OCI-LY7 (cell line): ENCODE measurements around the gene PRRG2. TPM values are rescaled to one million over a fixed set of nuclear protein-coding genes. Genes with fewer than 3 reads are reported as not detected.
A peak's percentile ranks its signal among the peaks of the same experiment; 100 is the strongest.

Experiments used
- BruUV-seq: library from RNA; stranded (reverse); fragments of 400-500 nt; replicated peaks from 2 replicates; lab custom pipeline; 2021; lab: Mats Ljungman, UMichigan
- CTCF ChIA-PET: fragments of 300-600 bp; sonication (Branson Sonifier 250); formaldehyde crosslinking; loops from one replicate; lab custom pipeline; 2022; ENCODE audit warnings: antibody characterized with exemption; ENCODE audit not compliant: unreplicated experiment; lab: Charles Lee
- POLR2A ChIA-PET: fragments of 300-600 bp; sonication (Branson Sonifier 250); formaldehyde crosslinking; loops from one replicate; lab custom pipeline; 2022; ENCODE audit warnings: antibody characterized with exemption; lab: Charles Lee
- DNase-seq: peaks from one replicate; pipeline ENCODE4 v3.0.0-alpha.2; 2015; ENCODE audit warnings: low spot score
- H2AFZ ChIP-seq: fragments of 200-600 bp; sonication (generic), shearing (Covaris generic); 2 replicates; pipeline ENCODE4 v1.6.1; 2014; ENCODE audit warnings: mild to moderate bottlenecking, antibody characterized with exemption, low read length, moderate library complexity
- H3K27ac ChIP-seq: fragments of 200-600 bp; sonication (generic); 2 replicates; pipeline ENCODE4 v1.5.1; 2014; ENCODE audit warnings: mixed run types, low read depth, mild to moderate bottlenecking, moderate library complexity, low read length, inconsistent platforms; ENCODE audit not compliant: poor library complexity, severe bottlenecking
- H3K36me3 ChIP-seq: fragments of 200-600 bp; sonication (generic); 2 replicates; pipeline ENCODE4 v1.6.1; 2014; ENCODE audit warnings: mild to moderate bottlenecking, antibody characterized with exemption, low read length, moderate library complexity, mixed read lengths; ENCODE audit not compliant: insufficient read depth
- H3K4me1 ChIP-seq: fragments of 200-600 bp; sonication (generic); 2 replicates; pipeline ENCODE4 v1.5.1; 2014; ENCODE audit warnings: mild to moderate bottlenecking, low read length; ENCODE audit not compliant: insufficient read depth, poor library complexity, severe bottlenecking
- H3K4me2 ChIP-seq: fragments of 200-600 bp; sonication (generic); 2 replicates; pipeline ENCODE4 v1.6.1; 2014; ENCODE audit warnings: mild to moderate bottlenecking, low read length
- H3K4me3 ChIP-seq: fragments of 200-600 bp; sonication (generic); 2 replicates; pipeline ENCODE4 v1.5.1; 2014; ENCODE audit warnings: mild to moderate bottlenecking, low read depth, low read length; ENCODE audit not compliant: poor library complexity, severe bottlenecking
- H3K79me2 ChIP-seq: fragments of 200-600 bp; sonication (generic); 2 replicates; pipeline ENCODE4 v1.6.1; 2016; ENCODE audit warnings: low read depth, mild to moderate bottlenecking, low read length, moderate library complexity, mixed read lengths; ENCODE audit not compliant: insufficient read depth
- H3K9me2 ChIP-seq: fragments of 200-600 bp; sonication (generic); 2 replicates; pipeline ENCODE4 v1.6.1; 2016; ENCODE audit warnings: mild to moderate bottlenecking, low read length, mixed read lengths; ENCODE audit not compliant: insufficient read depth
- H3K9me3 ChIP-seq: fragments of 200-600 bp; sonication (generic); 2 replicates; pipeline ENCODE4 v1.6.1; 2014; ENCODE audit warnings: mild to moderate bottlenecking, mixed run types, low read length, mixed read lengths
- H4K20me1 ChIP-seq: fragments of 200-600 bp; sonication (generic); 2 replicates; pipeline ENCODE4 v1.6.1; 2014; ENCODE audit warnings: mild to moderate bottlenecking, antibody characterized with exemption, low read length, moderate library complexity, mixed read lengths; ENCODE audit not compliant: insufficient read depth
- EZH2phosphoT487 ChIP-seq: fragments of 200-600 bp; sonication (generic); IDR thresholded peaks from 2 replicates; pipeline ENCODE4 v1.6.1; 2018; ENCODE audit warnings: low read depth, borderline replicate concordance, mild to moderate bottlenecking, mixed run types, antibody characterized with exemption, low read length, moderate library complexity, mixed read lengths
- intact Hi-C: fragments of 100-400 bp; cut with micrococcal nuclease; formaldehyde crosslinking; loops from one replicate; pipeline ENCODE4 v1.10.0; 2022; ENCODE audit not compliant: unreplicated experiment
- total RNA-seq, 2 experiments: library from RNA; depleted of rRNA in 1 of 2; stranded (reverse); fragments of >200 nt in 1 of 2; shearing (Covaris generic) in 1 of 2; gene quantifications; 2 replicates each; pipeline ENCODE4 v1.2.3, GENCODE V29; 2014 to 2022
- TF ChIP-seq, protein P1 (sequence below): fragments of 200-600 bp; sonication (generic); conservative IDR thresholded peaks from 2 replicates; pipeline ENCODE4 v1.5.1; 2014; ENCODE audit warnings: mild to moderate bottlenecking, antibody characterized with exemption, low read length, moderate library complexity, mixed read lengths

The PRRG2 gene
- total RNA-seq, 2 experiments from 2014 or later = 2.4 to 2.7 TPM

DNA sequence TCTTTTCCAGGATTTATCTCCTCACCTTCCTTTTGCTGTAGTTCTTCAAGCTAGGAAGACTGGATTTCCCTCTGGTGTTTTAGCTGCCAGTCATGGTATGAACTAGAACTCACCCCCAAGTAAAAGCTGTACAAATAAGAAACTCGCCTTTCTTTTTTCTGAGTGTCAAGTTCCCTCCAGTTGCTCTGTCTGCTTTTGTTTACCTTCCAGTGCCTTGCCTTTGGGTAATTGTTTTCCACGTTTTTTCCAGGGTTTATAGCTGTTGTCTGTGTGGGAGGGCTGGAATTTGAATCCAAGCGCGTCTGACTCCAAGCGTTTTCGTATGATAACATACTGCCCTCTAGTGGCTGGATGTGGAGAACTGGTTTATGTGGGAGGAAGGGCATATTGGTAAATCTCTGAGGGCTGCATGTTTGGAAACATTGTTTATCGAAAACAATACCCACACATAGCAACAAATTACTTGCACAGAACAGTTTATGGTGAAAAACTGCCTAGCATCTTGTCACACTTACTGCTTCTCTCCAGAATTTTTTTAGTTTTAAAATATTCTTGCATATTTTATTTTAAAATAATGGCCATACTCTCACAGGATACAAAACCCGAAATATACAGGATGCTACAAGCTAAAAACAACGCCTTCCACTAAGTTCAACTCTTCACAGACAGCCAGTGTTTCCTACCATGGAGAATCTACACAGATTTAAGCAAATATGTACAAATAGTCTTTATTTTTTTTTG is 34.1 kb upstream of the PRRG2 start:
- peaks cover 5% of the 10 kb centered on the region for H3K4me1 ChIP-seq
- H3K79me2 ChIP-seq = no peaks in the 10 kb centered on the region
- H3K27ac ChIP-seq = no peak overlapping the region
- no TSS peak for BruUV-seq
- DNase-seq = peak; percentile 84
- no peak overlapping the region for H3K4me3 ChIP-seq
- H3K4me2 ChIP-seq = peak overlapping the region; percentile 45; the same call in 1 of the 2 replicates
- intact Hi-C loops = loop anchor here (1.0 to 2.0 kb wide), 2 partner anchors 24 to 41 kb away; no protein-coding TSS in a partner anchor
- ChIA-PET CTCF (interaction anchor here (1.4 kb wide), 2 partner anchors 16 to 93 kb away, joined by 3 to 5 read pairs; partner anchors contain the start of gene RRAS), POLR2A (interaction anchor here (0.5 to 1.1 kb wide), 3 partner anchors 9 to 41 kb away, joined by 3 to 6 read pairs (median 5); no protein-coding TSS in a partner anchor)
- no peaks in the 10 kb centered on the region for H3K9me3 ChIP-seq
- H3K36me3 ChIP-seq = no peaks in the 10 kb centered on the region
- no peak for TF ChIP-seq EZH2phosphoT487
- TF ChIP-seq, protein P1, sequence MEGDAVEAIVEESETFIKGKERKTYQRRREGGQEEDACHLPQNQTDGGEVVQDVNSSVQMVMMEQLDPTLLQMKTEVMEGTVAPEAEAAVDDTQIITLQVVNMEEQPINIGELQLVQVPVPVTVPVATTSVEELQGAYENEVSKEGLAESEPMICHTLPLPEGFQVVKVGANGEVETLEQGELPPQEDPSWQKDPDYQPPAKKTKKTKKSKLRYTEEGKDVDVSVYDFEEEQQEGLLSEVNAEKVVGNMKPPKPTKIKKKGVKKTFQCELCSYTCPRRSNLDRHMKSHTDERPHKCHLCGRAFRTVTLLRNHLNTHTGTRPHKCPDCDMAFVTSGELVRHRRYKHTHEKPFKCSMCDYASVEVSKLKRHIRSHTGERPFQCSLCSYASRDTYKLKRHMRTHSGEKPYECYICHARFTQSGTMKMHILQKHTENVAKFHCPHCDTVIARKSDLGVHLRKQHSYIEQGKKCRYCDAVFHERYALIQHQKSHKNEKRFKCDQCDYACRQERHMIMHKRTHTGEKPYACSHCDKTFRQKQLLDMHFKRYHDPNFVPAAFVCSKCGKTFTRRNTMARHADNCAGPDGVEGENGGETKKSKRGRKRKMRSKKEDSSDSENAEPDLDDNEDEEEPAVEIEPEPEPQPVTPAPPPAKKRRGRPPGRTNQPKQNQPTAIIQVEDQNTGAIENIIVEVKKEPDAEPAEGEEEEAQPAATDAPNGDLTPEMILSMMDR = peak; percentile 99
- no peaks in the 10 kb centered on the region for H3K9me2 ChIP-seq
- 0 out of 2 replicates have a peak overlapping the region, but pooled peaks have one; percentile 55 for H2AFZ ChIP-seq
- H4K20me1 ChIP-seq = no peaks in the 10 kb centered on the region

DNA sequence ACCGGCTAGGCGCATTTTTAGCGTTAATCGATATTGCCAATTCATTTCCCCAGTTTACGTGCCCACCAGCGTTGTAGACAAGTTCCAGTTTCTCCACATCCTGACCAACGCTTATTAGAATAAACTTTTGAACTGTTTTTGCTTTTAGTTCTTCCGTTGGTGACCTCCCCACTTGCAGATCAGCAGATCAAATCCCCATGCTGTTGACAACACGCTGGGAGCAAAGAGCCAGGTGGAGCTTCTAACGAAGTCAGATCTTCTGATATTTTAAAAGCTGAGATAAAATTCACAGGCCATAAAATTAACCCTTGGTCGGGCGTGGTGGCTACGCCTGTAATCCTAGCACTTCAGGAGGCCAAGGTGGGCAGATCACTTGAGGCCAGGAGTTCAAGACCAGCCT is 32.1 kb upstream of the PRRG2 start:
- no TSS peak for BruUV-seq
- no peaks in the 10 kb centered on the region for H3K36me3 ChIP-seq
- no peak overlapping the region for H3K27ac ChIP-seq
- no peaks in the 10 kb centered on the region for H3K9me2 ChIP-seq
- intact Hi-C loops = no loop called here
- H3K4me3 ChIP-seq = no peak overlapping the region
- H2AFZ ChIP-seq = no peak overlapping the region
- no peak for DNase-seq
- no peak for TF ChIP-seq EZH2phosphoT487
- H3K9me3 ChIP-seq = no peaks in the 10 kb centered on the region
- H3K79me2 ChIP-seq = no peaks in the 10 kb centered on the region
- CTCF ChIA-PET = interaction anchor here (0.6 kb wide), 1 partner anchor 153 kb away, joined by 3 read pairs; no protein-coding TSS in a partner anchor
- H3K4me1 ChIP-seq = peaks cover 5% of the 10 kb centered on the region
- H4K20me1 ChIP-seq = no peaks in the 10 kb centered on the region
- no peak overlapping the region for H3K4me2 ChIP-seq
- POLR2A ChIA-PET = interaction anchor here (0.8 kb wide), 1 partner anchor 44 kb away, joined by 4 read pairs; no protein-coding TSS in a partner anchor

DNA sequence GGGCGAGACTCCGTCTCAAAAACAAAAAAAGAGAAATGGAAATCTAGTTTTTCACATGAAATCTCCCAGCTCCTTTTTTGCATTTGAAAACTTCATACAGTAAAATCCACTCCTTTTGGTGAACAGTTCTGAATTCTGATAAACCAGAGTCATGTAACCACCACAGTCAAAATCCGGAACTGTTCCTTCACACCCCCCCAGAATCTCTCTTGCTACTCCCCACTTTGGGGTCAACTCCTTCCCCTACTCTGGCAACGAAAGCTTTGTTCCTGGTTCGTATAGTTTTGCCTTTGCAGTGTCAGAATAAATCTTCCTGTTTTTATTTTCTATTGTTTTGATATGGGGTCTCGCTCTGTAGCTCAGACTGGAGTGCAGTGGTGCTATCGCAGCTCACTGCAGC is 29.6 kb upstream of the PRRG2 start:
- Histone ChIP-seq H3K4me3 (no peak overlapping the region), H3K9me3 (no peaks in the 10 kb centered on the region), H2AFZ (no peak overlapping the region), H4K20me1 (no peaks in the 10 kb centered on the region), H3K79me2 (no peaks in the 10 kb centered on the region), H3K9me2 (no peaks in the 10 kb centered on the region), H3K4me2 (no peak overlapping the region), H3K4me1 (peaks cover 5% of the 10 kb centered on the region), H3K36me3 (peaks cover 15% of the 10 kb centered on the region; the same call in 1 of the 2 replicates), H3K27ac (no peak overlapping the region)
- ChIA-PET POLR2A (no interaction called here), CTCF (no interaction called here)
- DNase-seq = no peak
- TF ChIP-seq, protein P1 = no peak
- no peak for TF ChIP-seq EZH2phosphoT487
- no TSS peak for BruUV-seq
- intact Hi-C loops = no loop called here
